Rectal smooth muscle tissue (tissue), 1 donor: ENCODE data around the gene SIRT7.
"Not testable (repeated sequence)": the region's sequence is repeated elsewhere in the genome, so short reads cannot be mapped to it uniquely, and the experiment has no call there.

Experiments used
- H3K27ac ChIP-seq: one replicate; pipeline ENCODE4 v1.7.0; 2013; ENCODE audit warnings: low read depth, low read length, inconsistent platforms
- H3K27me3 ChIP-seq: one replicate; pipeline ENCODE4 v1.7.0; 2013; ENCODE audit warnings: low read length; ENCODE audit not compliant: control insufficient read depth, insufficient read depth
- H3K36me3 ChIP-seq: one replicate; pipeline ENCODE4 v1.7.0; 2013; ENCODE audit warnings: low read length; ENCODE audit not compliant: control insufficient read depth, insufficient read depth
- H3K4me1 ChIP-seq: one replicate; pipeline ENCODE4 v1.7.0; 2013; ENCODE audit warnings: low read length; ENCODE audit not compliant: control insufficient read depth, insufficient read depth
- H3K4me3 ChIP-seq: one replicate; pipeline ENCODE4 v1.7.0; 2013; ENCODE audit warnings: low read length
- H3K9ac ChIP-seq: one replicate; pipeline ENCODE4 v1.7.0; 2013; ENCODE audit warnings: low read length

Gene SIRT7

DNA sequence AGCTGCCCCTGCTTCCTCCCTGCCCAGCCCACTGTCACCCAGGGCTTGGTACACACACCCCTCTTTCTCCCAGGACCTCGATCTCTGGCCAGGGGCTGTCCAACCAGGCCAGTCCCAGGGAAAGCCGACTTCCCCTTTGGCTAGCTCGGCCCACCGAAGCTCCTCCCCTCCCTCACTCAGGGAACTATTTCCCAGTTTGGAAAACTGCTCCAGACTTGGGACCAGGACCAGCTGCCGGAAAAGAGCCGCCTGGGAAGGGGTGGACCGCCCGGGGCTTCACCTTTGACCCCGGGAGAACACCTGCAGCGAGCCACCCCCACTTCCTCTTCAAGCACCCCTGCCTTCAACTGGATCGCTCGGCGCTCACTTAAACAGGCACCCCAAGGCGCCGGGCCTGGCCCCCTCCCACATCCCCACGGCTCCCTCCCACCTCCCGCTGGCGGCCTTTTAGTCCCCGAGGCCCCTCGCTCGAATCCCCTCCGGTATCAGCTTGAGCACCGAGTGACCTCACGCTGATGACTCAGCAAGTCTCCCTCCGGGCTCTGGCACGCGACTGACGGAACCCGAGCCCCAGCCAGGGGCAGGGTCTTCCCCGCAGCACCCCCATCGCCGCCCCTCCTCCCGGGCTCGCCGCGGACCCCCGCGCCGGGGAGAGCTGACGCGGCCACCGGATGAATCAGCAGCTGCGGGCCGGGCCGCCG lies 8.6 kb upstream of the SIRT7 start:
- Histone ChIP-seq H3K27ac (peak overlapping the region; percentile 91), H3K4me1 (peaks cover 20% of the 10 kb centered on the region), H3K9ac (peak overlapping the region; percentile 61), H3K4me3 (peak overlapping the region; percentile 89), H3K27me3 (no peaks in the 10 kb centered on the region), H3K36me3 (peaks cover 11% of the 10 kb centered on the region)

DNA sequence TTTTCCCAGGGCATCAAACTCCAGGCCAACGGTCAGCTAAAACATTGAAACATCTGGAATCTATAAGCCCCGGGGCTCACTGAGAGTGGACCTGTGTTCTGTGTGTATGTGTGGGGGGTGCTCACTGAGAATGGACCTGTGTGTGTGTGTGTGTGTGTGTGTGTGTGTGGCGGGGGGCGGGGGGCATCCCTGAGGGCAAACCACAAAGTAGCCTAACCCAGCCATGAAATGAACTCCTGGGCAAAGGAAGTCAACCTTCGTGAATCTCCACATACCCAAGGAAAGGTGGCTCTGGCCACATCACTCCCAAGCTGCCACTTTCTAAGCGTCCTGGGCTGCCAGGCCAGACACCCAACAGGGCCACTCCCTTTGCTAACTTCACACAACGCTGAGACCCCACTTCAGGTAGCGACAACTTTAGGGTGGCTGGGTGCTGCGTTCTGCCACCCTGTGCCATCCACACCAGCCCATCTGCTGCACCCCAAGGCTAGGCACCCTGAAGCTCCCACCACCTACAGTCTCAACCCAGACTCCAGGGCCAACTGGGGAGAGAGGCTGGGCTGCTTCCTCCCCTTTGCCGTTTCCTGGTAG lies 8.0 kb upstream of the SIRT7 start:
- peak overlapping the region; percentile 91 for H3K27ac ChIP-seq
- peaks cover 20% of the 10 kb centered on the region for H3K4me1 ChIP-seq
- H3K36me3 ChIP-seq = peaks cover 15% of the 10 kb centered on the region
- peak overlapping the region; percentile 61 for H3K9ac ChIP-seq
- no peaks in the 10 kb centered on the region for H3K27me3 ChIP-seq
- H3K4me3 ChIP-seq = peak overlapping the region; percentile 89

DNA sequence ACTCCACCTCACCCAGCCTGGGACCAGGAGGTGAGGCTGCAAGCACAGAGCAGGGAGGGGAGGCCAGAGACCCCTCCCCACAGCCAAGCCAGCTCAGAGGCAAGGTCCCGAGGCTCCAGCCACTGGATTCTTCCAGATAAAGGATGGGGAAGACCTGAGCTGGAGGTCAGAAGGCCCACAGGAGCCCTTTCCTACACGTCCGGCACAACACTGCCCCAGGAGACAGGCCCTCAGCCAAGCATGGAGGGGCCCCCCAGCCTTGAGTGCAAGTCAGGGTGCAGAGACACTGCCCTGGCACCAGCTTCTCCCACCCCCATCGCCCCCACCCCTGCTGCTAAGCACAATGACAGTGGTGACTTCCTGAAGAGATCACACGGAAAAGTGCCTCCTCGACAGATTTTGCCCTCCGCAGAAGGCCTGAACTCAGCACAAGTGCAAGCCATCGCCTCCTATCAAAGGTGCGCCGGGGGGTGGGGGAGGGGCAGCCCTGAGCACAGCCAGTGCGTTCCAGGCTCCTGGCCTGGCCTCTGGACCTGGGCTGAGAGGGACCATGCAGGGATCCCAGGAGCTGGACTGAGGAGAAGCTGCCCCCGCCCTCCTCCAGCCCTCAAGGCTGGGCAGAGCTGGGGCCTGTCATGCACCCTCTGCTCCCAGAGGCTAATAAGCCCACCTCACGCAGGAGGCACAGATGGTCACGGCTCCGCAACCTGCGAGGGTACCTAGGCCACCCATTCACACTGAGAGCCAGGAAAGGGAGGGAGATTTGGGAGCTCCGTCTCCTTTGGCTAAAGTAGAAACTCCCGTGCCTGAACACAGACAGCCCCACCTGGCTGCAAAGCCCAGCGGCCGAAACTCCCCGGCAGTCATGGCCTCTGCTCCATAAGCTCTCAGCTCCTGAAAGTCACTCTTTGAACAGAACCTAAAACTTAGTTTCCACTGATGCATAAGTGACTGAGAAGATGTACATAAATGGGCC lies 6.9 kb upstream of the SIRT7 start:
- H3K9ac ChIP-seq = no peak overlapping the region
- peaks cover 20% of the 10 kb centered on the region for H3K4me1 ChIP-seq
- no peaks in the 10 kb centered on the region for H3K27me3 ChIP-seq
- H3K27ac ChIP-seq = no peak overlapping the region
- H3K36me3 ChIP-seq = peaks cover 18% of the 10 kb centered on the region
- no peak overlapping the region for H3K4me3 ChIP-seq

DNA sequence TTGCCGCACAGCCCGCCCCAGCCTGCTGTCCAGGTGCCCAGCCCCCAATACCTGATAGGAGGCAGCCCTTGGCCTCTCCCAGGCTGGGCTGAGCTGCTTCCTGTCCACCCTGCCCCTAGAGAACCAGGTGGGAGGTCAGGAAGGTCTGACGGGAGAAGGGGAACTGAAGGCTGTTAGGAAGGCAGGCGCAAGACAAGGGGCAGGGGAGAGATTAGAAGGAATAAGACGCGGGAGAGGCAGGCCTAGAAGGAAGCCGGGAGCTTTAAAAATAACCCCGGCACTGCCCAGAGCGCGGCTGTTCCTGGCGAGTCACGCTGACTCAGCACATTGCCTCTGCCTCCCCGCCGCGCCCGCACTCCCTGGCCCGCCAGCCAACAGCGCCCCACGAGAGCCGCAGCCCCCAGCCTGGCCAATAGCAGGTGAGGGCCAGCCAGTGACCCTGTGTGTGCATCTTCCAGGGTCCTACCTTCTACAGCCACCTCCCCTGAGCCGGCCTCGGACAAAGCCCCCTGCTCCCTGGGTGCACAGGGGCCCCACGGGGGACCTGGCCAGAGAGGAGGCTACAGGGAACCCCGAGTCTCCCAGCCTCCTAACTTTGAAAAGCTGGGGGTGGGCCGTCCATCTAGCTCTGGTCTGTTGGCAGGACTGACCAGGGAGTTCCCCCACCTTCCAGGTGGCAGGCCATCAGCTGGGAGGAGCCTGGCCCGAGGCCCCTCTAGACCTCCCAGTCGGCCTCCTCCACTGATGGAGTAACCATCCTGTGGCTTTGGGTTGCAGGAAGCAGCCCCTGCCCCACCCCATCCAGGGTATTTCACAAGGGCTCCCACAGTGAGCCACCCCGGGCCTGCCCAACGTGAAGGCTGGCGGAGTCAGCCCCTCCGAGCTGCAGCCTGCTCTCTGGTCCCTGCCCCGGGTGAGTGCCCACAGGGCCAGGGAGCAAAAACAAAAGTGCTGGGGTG lies 5.6 kb upstream of the SIRT7 start:
- Histone ChIP-seq H3K27me3 (no peaks in the 10 kb centered on the region), H3K4me1 (peaks cover 20% of the 10 kb centered on the region), H3K27ac (peak overlapping the region; percentile 43), H3K9ac (no peak overlapping the region), H3K36me3 (peaks cover 23% of the 10 kb centered on the region), H3K4me3 (peak overlapping the region; percentile 45)

DNA sequence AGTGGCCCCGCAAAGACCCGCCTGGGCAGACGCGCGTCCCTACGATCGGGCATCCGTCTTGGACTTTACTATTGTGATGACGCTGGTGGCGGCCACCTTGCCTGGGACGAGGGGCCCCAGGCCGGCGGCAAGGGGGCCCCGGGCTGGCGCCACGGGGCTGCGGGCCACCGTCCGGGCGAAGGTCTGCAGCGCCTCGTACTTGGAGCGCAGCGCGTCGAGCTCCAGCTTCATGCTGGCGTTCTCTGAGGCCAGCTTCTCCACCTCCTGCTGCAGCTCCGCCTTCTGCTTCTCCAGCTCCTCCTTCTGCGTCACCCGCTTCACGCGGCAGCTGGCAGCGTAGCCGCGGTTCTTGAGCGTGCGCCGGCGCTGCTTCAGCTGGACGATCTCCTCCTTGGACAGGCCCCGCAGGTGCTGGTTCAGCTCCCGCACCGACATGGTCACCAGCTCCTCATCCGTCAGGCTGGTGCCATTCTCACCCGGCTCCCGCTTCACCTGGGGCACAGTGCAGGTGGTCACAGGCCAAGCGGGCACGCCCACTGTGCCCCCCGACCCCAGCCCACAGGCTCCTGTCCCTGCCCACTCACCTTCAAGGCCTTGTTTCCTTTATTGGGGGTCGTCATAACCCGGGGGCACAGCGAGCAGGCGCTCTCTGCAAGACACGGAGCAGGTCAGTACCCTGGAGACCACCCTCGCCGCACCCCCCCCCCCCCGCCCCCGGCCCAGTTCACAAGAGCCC lies 4.8 kb upstream of the SIRT7 start:
- H3K27ac ChIP-seq = no peak overlapping the region
- peak overlapping the region; percentile 41 for H3K4me3 ChIP-seq
- H3K27me3 ChIP-seq = no peaks in the 10 kb centered on the region
- no peak overlapping the region for H3K9ac ChIP-seq
- H3K36me3 ChIP-seq = peaks cover 23% of the 10 kb centered on the region
- H3K4me1 ChIP-seq = peaks cover 20% of the 10 kb centered on the region

DNA sequence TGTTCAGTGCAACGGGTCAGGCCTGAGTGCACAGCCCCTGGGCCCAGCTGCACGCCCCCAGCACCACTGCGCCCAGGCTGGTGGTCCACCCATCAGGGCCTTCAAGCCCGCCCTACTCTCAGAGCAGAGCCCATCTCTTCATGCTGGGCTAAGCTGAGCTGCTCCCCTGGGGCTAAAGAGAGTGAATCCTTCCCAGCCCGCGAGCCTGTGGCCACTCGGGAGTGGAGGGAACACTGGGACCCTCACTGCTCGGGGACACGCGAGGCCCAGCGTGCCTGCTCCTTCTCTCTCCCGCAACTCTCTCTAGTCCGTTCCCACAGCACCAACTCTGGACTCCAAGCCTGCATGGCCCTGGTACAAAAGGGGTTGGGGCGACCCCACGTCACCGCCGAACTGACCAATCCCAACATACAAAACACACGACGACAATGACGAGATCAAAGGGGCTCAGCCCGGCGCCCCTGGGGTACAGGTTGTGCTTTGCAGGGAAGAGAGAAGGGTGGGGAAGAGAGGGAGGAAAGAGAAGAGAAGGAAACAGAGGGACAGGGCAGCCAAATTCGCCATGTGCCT lies 4.1 kb upstream of the SIRT7 start:
- peaks cover 23% of the 10 kb centered on the region for H3K36me3 ChIP-seq
- no peak overlapping the region for H3K9ac ChIP-seq
- H3K27me3 ChIP-seq = no peaks in the 10 kb centered on the region
- no peak overlapping the region for H3K4me3 ChIP-seq
- no peak overlapping the region for H3K27ac ChIP-seq
- H3K4me1 ChIP-seq = peaks cover 22% of the 10 kb centered on the region

DNA sequence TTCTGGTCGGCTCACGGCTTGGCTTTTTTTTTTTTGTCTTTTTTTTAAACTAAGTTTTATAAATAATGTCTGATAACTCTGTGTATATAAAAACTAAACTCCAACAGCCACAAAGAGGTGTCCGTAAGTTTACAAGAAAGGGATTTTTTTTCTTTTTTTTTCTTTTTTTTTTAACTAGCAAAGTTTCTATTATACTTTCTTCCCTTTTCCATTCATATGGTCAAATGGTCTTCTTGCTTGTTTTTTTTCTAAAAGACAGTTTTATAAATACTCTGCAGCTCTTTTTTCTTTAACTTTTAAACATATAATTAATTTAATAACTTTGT lies 3.5 kb upstream of the SIRT7 start:
- no peak overlapping the region for H3K4me3 ChIP-seq
- H3K36me3 ChIP-seq = peaks cover 23% of the 10 kb centered on the region
- no peak overlapping the region for H3K27ac ChIP-seq
- H3K27me3 ChIP-seq = no peaks in the 10 kb centered on the region
- peaks cover 26% of the 10 kb centered on the region for H3K4me1 ChIP-seq
- H3K9ac ChIP-seq = no peak overlapping the region

DNA sequence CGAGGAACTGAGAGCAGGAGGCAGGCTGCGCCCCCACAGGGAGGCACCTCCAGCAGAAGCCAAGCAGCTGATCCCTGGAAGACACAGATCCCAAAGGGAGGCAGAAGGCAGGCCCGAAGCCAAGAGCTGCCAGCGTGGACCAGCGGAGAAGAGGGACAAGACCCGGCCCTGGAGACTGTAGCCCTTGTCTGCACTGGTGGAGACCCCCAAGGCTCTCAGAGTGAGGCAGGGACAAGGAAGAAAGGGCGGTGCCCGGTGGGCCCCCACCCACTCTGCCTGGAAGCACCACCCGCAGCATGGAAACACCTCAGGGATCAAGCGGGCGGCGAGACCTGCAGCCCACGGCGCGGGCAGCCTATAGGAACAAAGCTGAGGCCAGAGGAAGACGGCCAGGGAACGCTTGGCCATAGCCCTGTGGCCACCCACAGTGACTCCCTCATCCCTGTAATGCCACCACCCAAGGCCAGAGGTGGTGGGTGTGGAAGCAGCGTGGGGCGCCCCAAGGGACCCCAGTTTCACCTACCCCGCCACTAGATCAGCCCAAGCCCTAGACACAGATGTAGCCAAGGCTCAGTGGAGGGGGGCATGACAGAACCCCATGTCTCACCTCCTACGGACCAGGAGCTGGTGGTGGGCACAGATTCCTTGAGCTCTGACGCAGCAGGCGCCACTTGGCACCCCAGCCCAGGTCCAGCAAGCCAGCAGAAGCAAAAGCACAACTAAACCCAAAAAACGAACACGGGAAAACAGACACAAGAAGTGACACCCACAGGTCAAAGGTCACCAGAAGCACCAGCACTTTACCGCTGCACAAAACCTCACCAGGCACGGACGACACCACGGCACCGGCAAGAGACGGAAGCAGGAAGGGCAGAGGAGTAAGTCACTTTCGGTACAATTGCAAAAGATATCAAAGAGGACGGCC lies 2.9 kb upstream of the SIRT7 start:
- Histone ChIP-seq H3K27ac (no peak overlapping the region), H3K27me3 (no peaks in the 10 kb centered on the region), H3K4me3 (no peak overlapping the region), H3K4me1 (peaks cover 22% of the 10 kb centered on the region), H3K36me3 (peaks cover 23% of the 10 kb centered on the region), H3K9ac (no peak overlapping the region)

DNA sequence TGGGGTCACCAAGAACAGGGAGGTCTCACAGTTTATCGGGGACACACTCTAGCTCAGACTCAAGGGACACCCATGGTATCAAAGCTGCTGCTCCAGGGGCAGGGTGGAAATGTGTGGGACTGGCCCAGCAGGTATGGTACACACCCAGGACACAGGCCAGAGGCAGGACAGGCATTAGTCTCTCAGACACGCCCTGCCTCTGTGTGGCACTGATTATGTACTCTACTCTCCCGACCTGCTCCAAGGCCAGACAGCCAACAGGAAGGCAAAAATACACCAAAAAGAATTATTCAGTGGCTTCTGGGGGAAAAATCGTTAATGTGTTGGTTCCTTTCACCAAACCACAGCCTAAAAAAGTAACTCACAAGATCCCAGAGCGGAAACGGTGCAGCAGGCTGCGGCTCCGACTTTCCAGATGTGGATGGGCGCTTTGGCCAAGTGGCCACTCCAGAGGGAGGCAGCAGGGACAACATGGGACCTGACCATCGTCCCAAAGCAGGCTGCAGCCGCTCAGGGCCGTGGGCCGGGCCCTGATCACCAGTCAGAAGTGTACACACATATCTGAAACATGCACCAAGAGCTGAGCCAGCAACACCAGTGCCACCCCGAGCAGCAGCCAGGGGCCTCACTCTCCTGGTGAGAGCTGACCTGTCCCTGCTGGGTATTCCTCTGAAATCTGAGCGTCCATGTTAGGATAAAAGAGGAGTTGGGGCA lies 1.0 kb upstream of the SIRT7 start:
- no peak overlapping the region for H3K9ac ChIP-seq
- peaks cover 40% of the 10 kb centered on the region for H3K36me3 ChIP-seq
- no peak overlapping the region for H3K27ac ChIP-seq
- peaks cover 15% of the 10 kb centered on the region for H3K4me1 ChIP-seq
- no peak overlapping the region for H3K4me3 ChIP-seq
- no peaks in the 10 kb centered on the region for H3K27me3 ChIP-seq

DNA sequence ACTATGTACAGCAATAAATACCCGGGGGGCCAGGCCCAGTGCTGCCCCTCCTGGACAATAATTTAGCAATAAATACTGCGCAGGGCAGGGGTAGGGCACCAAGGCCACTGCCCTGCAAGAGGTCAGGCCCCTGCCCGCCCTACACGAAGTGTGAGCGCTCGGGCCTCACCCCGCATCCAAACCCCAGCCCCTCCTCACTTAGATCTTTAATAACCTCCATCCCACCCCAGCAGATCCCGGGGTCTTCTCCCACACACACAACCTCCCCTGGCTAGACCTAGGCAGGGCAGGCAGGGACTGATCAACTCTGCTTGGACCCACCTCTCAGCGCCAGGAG lies 325 bp upstream of the SIRT7 start:
- H3K9ac ChIP-seq, H3K27me3 ChIP-seq: not testable (repeated sequence)
- Histone ChIP-seq H3K4me1 (peaks cover 10% of the 10 kb centered on the region), H3K4me3 (peak overlapping the region; percentile 45), H3K36me3 (peaks cover 47% of the 10 kb centered on the region), H3K27ac (peak overlapping the region; percentile 20)
